Superior temporal gyrus (tissue), 1 donor: ENCODE data around the gene BOD1L1.

ENCODE experiments used
- DNase-seq: peaks from one replicate; pipeline ENCODE4 v3.0.0-alpha.2; 2016; ENCODE audit errors: extremely low spot score

Gene BOD1L1

DNA sequence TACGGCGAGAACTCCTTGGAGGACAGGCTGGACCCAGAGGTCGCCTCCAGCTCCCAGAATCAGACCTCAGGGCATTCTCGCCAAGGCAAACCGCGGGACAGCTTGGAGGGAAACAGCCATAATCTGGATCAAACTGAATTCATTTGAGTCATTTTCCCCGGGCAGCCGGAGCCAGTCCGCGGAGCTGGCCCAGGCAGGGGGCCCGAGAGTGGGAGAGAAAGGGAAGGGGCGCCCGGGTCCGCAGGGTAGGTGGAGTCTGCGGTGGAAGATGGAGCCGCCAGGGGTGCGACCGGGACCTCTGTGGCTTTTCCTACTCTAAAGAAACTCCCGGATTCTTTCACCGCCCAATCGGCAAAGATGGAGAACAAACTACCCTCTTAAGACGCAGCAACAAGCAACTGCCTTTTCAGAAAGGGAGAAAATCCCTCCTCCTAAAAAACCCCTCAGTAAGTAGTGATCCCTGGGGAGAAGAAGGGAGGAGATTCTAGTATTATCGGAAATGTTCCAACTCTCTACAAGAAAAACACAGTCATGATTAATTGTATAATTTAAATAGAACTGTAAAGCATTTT lies 88.4 kb downstream of the BOD1L1 start:
- no peak for DNase-seq

DNA sequence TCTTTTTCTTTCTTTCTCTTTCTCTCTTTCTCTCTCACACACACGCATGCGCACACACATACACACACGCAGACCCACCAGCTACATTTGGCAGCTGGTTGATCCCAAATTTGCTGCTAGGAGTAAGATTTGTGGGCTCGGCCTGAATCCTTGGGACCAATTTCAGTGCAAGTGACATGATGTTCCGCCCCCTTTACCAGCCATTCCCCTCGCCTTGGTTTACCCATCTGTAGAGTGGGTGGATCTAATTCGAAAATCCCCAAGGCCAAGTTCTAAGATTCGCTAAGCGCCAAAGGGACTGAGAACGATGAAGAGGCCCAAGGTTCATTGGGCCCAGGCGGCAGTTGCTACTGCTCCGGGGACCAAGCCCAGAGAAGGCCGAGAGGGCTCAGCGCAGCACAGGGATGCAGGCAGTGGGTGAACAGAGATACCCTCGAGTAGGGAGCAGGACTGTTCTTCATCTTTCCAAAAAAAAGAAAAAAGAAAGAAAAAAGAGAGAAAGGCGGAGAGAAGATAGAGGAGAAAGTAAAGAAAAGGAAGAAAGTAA lies 89.0 kb downstream of the BOD1L1 start:
- DNase-seq: no peak

DNA sequence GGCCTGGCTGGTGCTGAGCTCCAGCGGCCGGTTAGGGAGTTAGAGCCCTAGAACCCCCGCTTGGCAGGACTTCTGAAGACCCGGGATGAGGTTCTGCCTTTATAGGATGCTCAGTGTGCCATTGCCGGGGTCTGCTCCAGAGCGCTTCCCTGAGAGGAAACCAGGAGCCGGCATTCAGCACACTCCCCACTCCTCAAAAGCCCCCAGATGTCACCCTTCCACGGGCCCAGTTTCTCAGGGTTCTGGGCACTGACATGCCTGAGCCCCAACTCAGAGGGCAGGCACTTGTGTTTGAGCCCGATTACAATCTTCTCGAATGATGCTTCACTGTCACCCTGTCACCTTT lies 89.7 kb downstream of the BOD1L1 start:
- DNase-seq: no peak

DNA sequence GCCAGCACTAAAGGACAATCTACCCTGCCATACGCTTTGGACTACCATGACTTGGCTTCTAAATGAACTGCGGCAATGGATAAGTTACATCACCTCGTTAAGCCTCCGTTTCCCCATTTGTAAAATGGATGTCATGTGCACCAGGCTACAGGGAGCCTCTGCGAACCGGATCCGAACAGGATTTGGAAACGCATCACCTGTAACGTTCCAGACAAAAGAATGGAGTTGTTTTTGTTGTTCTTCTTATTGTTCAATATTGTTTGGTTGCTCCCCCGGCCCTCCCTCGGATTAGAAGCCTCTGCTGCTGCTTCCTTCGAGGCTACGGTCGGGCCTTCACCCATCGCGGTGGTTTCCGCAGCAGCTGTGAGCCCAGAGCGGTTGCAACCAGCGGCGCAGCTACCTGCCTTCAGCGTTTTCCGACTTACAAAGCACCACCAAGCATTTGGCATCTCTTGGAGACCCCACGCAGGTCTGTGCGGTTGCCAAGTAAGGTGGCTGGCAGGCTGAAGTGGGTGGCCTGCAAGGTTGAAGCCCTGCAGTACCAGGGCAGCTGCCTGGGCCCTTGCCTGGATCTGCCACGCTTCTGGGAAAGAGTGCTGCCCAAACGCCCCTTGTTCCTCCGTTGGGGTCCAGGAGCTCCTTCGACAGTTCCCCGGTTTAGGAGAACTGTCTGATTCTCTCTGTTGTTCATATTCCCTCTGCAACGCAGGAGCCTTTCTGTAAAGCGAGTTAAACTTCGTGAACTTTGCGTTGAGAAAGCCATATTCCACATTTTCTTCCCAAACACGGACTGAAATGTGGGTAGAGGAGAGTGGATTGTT lies 90.3 kb downstream of the BOD1L1 start:
- no peak for DNase-seq

DNA sequence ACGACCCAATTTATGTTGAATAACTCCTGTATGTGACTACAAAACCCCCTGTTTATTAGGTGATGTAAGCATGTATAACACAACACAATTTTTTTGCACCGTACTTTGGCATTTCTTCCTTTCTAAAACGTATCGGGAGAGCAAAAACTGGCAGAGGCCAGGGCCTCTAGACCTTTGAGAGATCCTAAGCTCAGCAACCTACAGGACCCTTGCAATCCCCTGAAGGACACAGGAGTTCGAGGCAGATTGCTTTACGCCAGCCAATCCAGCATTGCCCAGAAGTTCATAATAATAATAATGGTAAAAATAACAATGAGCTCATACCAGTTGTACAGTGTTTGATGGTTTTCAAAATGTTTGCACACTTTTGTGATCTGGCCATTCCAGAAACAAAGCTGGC lies 90.9 kb downstream of the BOD1L1 start:
- no peak for DNase-seq

DNA sequence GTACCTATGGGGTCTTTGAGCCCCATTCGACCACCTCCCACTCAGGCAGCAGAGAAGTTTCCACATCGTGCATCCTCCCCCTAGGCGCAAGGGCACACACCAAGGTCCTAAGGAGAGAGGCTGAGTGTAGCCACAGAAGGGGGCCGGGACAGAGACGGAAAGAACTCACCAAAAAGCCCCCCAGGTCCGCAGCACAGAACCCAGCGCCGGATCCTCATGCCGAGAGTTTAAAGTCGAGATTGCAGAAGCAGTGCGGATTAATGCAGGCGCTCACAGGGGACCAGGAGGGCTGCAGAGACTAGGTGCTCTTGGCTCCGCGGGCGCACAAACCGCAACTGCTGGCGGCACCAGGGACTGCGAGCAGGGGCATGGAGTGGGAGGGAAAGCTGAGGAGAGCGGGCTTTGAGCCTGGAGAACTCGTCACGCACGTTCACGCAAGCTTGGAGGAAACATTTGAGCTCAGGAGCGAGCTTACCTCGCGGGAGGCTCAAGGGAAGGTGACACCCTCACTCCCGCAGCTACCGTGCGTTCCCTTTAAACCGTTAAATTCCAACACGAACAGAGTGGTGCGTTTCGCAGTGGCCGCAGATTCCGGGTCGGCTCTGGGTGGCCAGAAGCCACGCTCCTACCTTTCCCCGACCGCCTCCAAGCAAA lies 91.7 kb downstream of the BOD1L1 start:
- DNase-seq: no peak

DNA sequence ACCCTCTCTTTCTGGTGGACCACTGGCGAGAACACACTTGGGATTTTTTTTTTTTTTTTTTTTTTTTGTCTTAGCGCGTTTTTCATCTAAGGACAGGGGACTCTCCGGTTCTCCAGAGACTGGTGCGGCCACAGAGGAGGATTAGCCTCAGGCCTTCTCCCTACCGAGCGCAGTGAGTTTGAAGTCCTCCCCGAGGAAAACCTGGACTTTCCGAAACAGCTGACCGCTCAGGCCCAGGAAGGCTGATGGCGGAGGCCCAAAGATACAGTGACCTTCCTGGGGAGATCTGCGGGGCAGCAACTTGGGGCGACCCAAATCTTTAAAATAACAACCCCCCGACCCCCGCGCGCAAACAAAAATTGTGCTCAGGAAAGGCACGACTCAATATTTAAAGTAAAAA lies 92.4 kb downstream of the BOD1L1 start:
- DNase-seq: no peak

DNA sequence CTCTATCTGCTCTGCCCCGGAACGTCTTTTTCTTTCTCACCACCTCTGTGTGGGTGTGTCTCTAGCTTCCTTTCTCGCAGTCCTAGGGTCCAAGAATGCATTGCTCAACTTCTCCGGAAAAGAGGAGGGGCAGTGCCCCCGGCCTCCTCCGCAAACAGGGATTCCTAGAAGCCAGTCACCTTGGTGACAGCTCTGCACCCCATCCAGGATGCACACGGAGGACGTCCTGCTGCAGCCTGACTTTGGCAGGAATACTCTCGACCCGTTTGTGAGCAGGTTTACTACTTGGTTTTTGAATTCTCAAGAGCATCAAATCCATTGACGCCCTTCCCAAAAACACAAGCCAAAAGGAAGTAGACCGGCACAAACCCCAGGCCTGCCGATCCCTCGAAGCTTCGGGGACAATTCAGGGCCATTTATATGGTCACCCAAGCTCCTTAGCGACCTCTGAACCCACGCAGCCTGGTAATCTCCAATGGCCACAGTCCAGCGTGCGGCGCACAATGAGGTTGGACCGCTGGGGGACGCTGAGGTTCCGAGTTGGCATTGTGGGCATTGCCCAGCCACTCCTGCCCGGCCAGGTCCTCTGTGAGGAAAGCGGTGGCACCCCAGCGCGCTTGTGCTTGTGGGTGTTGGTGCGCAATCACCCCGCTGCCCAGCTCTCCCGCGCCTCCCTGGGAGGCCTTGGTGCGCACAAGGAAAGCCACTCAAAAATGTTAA lies 93.0 kb downstream of the BOD1L1 start:
- no peak for DNase-seq

DNA sequence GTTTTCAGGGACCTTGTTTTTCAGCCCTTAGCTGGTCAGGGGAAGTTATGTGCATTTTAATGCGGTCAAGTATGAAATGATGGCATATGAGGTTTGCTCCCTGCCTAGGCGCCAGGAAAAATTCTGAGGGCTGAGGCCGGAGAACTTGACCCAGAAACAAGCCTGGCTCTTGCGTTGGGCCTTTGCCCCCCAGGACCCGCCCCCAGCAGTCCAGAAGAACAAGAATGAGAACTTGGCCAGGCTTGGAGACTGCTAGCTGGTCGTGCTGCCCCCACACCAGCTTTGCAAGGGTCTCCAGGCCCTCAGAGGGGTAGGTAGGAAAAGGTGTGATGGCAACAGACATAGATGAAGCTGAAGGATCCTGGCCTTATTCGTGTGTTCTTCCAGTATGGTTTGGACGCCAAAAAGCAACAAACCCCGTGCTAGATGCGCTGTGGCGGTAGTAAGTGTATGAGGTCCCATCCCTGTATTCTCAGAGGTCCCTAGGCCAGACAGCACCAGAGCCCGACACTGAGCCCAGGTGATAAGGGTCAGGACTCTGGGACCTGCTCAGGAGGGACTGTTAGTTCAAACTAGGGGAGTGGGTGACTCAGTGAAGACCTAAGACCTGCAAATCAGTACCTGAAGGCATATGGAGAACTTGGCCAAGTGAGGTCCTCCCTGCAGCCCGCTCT lies 93.7 kb downstream of the BOD1L1 start:
- DNase-seq: no peak

DNA sequence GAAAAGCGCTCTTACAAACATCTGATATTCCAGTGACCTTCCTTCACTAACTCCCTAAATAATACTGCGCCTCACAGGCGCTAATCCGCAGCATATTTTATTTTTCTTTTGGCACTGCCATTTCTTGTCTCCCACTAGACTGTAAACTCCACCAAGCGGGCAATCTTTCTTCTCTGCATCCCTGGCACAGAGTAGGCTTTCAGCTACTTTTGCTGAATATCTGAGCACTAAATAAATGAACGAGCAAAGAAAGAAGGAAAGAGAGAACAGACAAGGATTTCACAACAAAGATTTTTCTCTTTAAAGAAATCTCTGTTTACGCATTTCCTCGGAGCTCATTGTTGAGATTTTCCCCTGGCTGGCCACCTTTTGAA lies 95.9 kb downstream of the BOD1L1 start:
- DNase-seq: no peak

DNA sequence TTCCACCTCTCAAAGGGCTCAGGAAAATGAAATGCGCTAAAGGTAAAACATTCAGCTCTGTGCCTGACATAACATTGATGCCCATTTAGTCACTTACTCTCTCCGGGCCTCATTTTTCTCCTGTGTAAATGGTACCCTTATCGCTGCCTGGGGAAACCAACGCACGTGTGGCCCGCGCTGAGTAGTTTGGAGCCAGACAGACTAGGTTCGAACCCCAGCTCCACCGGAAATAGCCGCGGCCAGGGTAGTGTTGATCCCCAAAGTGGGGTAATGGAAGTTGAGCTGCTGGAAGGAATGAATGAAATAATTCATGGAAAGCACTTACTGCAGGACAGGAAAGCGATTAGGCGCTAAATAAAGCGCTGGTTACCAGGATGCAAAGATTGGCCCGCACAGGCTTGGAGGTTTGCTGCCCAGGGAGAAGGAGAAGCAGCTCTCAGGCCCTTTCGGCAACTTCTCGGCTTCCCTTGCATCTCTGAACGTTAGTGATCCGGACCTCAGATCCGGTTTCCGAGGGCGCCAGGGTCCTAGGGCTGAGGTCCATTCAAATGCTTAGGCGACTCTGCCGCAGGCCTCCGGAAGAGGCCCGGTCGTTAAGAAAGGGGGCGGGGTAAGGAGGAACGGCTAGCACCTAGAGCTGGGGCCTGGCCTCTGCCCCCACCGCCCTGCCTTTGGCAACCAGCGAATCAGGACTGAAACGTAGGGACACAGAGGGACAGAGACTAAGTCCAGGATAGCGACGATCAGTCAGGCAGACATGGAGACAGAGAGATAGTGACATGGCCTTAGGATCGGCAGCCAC lies 96.5 kb downstream of the BOD1L1 start:
- DNase-seq: no peak

DNA sequence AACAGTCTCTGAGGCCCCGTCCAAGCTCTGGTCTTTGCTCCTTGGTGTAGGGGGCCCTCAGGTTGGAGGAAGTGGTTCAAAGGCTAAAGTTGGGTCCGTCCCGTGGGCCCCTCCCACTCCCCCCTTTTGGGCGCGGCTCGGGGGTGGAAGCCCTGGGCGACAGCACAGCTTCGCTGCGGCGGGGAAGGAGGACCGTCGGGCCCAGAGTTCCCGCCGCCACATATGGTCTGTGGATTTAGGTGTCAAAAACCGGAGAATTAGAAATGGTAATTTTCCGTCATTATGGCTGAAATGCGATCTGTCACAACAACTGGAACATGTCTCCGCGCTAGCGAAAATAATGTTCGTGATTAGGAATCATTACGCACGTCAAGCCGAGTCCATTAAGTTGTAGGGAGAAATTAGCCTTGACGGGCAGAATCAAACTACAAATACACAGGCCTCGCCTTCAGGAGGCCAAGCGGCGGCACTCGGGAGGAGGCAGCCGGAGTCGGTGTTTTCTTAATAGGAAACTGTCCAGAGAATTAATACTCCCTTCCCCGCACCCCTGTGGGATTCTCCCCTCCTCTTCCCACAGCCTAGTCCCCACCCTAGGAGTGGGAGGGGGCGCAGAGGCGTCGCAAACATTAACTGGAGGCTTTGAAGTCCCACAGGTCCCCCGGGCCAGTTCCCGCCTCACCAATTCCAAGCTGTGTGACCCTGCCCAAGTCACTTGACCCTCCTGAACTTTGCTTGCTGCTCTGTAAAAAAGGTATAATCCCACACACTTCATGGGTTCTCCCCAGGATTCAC lies 98.2 kb downstream of the BOD1L1 start:
- DNase-seq: no peak

DNA sequence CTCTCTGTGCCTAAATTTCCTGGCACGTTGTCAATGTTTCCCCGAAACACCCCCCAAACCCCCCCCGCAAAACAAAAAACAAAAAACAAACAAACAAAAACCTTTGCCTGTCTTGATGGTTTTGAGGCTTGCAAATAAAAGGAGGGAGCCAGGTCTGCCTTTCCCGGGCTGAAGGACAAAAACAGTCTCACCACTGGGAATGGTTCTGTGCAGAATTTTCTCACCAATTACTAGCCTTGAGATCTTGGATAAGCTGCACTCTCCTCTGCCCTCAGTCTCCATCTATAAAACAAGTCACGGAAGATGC lies 98.8 kb downstream of the BOD1L1 start:
- DNase-seq: no peak

DNA sequence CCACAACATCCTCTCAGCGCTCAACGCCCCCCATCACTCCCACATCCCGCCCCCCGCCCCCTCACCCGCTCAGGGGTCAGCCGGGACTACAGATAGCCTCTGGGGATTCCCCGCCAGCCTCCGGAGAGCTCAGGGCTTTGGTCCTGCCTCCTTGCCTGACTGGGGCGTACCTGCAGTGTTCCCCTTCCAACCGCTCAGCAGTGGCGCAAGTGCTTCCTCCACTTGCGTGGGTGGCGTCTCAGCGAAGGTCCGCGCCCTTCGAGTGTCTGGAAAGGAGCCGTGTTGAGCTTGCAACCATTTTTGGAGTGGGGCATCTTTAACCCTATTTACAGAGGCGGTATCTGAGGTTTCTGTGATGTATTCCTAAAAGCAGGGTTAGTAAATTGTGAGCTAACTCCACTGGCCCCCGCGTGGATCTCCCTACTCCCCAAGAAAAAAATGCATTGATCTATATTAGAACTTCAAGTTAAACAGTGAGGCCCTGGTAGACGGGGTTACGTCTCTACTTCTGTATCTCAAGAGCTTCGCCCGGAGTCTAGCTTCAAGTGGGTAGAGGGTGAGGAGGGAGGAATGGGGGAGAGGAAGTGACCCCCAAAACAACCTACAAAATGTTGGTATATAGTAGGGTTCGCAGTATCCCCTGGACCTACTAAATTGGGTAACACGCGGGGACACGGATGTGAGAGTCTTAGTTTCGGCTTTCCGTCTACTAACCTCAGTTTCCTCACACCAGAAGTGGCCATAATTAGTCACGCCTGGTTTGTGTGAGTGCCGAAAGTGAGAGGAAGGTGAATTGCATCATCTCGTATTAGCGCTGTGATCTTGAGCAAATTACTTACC lies 99.3 kb downstream of the BOD1L1 start:
- no peak for DNase-seq

DNA sequence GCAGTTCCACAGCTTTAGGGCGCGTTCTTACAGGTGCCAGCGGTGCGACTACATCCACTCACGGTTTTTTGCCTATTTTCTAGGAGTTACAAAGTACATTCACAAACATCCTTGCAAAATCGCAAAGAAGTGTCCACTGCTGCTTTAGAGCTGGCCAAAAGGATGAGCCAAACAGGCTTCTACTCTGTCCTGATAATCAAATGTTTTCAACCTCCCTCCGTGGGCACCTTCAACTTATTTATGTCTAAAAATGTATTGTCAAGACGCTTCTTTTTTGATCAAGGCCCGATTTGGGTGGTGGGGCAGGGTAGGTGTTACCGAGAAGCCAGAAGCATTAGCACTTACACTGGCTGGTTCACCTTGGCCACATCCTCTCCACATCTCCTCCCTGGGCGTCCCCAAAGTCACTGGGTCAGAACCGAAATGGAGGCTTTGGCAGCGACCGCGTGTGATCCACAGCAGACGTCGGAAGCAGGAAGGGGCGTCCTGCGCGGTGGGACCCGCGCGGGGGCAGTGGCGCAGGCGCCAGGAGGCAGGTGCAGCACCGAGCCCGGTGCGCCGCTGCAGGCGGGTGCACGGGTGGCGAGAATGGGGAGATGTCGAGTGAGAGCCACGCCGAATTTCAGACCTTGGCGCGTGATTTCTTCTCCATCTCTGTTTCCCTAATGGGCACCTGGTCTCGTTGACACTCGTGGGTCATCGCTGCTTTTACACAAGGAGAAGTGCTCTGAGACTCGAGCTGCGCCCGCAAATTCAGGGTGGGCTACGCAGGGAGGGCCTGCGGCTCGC lies 100.1 kb downstream of the BOD1L1 start:
- DNase-seq: no peak

DNA sequence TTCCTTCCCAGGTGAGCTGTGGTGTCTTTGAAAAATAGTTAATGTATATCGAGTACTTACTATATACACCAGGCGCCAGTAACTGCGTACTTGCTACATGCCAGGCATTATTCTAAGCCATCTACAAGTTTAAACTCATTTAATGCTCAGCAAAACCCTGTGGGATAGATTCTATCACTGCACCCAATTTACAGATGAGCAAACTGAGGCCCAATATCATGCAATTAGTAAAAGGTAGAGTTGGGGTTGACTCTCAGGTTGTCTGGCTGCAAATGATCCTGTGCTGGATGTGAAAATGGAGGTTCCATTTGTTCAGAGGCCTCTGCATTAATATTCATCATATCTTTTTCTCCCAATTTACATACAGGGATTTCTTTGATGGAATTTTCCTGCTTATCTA lies 100.9 kb downstream of the BOD1L1 start:
- no peak for DNase-seq

DNA sequence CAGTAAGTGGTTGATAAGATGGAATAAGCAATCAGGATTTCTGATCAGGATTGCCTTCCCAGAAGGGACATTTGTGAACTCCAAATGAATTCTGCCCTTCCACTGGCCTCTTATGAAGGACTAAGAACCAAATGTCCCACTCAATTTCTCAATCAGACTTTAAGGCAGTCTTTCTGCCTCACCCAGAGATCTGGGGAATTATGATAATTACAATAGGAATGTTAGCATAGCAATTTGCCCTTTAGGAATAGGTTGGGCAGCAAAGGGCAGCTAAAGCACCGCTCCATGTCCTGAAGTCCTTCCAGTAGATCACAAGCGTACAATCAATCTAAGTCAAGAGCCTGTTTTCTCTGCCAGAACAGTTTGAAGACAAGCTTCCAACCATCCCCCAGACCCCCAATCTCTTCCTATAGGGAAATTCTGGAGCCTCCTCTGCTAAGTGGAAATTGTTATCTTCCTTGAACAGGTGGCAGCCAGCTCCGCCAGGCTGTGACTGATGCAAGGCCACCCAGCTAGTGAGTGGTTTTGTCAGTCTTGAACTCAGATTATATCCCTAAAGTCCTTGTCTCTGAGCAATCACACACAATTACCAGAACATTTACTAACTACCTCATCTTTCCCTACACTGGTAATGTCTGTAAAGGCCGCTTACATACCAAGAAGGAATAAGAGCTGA lies 101.8 kb downstream of the BOD1L1 start:
- DNase-seq: no peak
